Cardiac muscle cell (in vitro differentiated cells and primary cell): Measurements from ENCODE around the gene ZNF136. TPM values are rescaled to one million over a fixed set of nuclear protein-coding genes. Genes with fewer than 3 reads are reported as not detected.
A peak's percentile ranks its signal among the peaks of the same experiment; 100 is the strongest.

Source experiments
- DNase-seq, 2 donors: peaks; one replicate each; pipeline versions ENCODE4 v3.0.0 to v3.0.0-alpha.2; 2010 to 2017; ENCODE audit warnings: low read depth in 1 of 2, low spot score in 1 of 2
- H3K27ac ChIP-seq: fragments of 200-600 bp; sonication (generic); 2 replicates; pipeline ENCODE4 v1.5.1; 2016
- H3K27me3 ChIP-seq: fragments of 200-600 bp; sonication (generic); 2 replicates; pipeline ENCODE4 v1.6.0; 2016; ENCODE audit warnings: control low read depth
- H3K36me3 ChIP-seq: fragments of 200-600 bp; sonication (generic); 2 replicates; pipeline ENCODE4 v1.5.1; 2016; ENCODE audit warnings: control low read depth
- H3K4me1 ChIP-seq: fragments of 200-600 bp; sonication (generic); 2 replicates; pipeline ENCODE4 v1.8.1; 2017; ENCODE audit warnings: low read depth, mild to moderate bottlenecking, mixed run types
- H3K4me3 ChIP-seq: fragments of 200-600 bp; sonication (generic); 2 replicates; pipeline ENCODE4 v1.5.1; 2016; ENCODE audit warnings: mild to moderate bottlenecking
- H3K9me3 ChIP-seq: fragments of 200-600 bp; sonication (generic); 2 replicates; pipeline ENCODE4 v1.5.1; 2017; ENCODE audit warnings: low read depth, mild to moderate bottlenecking, control low read depth
- polyA plus RNA-seq: library from polyadenylated mRNA; unstranded; fragments of >200 nt; fragmentation: Nextera tagmentation; extraction: Ambion mirVana; gene quantifications from 2 replicates; pipeline ENCODE4 v1.2.1, GENCODE V29; 2016
- total RNA-seq: library from RNA; depleted of rRNA; stranded (reverse); fragments of >200 nt; gene quantifications from 2 replicates; pipeline ENCODE4 v1.2.3, GENCODE V29; 2016
- TF ChIP-seq, protein P1 (sequence below): IDR thresholded peaks from 2 replicates; pipeline ENCODE4 v1.5.1; 2012; ENCODE audit warnings: low read depth, mild to moderate bottlenecking, low read length

Gene ZNF136
- total and polyA plus RNA-seq, 2 experiments from 2014 or later = 3.9 to 22.5 TPM

DNA sequence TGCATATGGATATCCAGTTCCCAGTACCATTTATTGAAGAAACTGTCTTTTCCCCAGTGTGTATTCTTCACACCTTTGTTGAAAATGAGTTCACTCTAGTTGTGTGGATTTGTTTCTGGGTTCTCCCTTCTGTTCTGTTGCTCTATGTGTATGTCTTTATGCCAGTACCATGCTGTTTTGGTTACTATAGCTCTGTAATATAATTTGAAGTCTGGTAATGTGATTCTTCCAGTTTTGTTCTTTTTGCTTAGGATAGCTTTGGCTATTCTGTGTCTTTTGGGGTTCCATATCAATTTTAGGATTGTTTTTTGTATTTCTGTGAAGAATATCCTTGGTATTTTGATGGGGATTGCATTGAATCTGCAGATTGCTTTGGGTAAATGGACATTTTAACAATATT lies 35.2 kb downstream of the ZNF136 start:
- Histone ChIP-seq H3K27ac (no peak overlapping the region), H3K36me3 (no peaks in the 10 kb centered on the region), H3K9me3 (no peaks in the 10 kb centered on the region), H3K4me3 (no peak overlapping the region), H3K4me1 (no peaks in the 10 kb centered on the region), H3K27me3 (no peaks in the 10 kb centered on the region)
- no peak for DNase-seq
- TF ChIP-seq, protein P1, sequence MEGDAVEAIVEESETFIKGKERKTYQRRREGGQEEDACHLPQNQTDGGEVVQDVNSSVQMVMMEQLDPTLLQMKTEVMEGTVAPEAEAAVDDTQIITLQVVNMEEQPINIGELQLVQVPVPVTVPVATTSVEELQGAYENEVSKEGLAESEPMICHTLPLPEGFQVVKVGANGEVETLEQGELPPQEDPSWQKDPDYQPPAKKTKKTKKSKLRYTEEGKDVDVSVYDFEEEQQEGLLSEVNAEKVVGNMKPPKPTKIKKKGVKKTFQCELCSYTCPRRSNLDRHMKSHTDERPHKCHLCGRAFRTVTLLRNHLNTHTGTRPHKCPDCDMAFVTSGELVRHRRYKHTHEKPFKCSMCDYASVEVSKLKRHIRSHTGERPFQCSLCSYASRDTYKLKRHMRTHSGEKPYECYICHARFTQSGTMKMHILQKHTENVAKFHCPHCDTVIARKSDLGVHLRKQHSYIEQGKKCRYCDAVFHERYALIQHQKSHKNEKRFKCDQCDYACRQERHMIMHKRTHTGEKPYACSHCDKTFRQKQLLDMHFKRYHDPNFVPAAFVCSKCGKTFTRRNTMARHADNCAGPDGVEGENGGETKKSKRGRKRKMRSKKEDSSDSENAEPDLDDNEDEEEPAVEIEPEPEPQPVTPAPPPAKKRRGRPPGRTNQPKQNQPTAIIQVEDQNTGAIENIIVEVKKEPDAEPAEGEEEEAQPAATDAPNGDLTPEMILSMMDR = no peak

DNA sequence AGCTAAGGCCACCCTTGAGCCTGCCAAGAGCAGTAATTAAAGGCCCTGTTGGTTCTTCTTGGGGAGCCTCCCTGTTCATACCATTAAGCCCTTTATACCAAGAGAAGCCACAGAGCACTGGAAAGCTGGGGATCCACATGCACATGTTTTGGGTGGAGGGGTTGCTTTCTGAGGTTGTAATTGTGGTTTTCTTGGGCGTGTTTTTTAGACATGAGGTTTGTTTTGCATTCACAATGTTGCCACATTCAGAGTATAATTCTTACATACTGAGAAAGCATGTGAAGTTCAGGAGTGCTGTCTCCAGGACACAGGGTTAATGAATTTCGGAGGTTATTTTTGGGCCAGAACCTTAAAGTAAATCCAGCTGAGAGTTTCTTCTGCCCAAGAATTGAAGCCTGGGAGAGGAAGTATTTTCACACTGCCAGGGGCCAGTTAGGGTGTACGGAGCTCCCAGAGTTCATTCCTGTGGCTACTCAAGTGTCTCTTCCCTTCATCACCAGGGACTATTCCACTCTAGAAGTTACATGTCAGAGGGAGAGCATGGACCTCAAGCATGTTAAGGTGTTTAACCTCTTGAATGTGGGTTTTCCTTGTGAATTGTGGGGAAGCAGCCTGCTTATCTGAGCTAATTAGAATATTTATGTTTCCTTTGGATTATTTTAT lies 37.0 kb downstream of the ZNF136 start:
- Histone ChIP-seq H3K4me3 (no peak overlapping the region), H3K27ac (no peak overlapping the region), H3K9me3 (no peaks in the 10 kb centered on the region), H3K4me1 (no peaks in the 10 kb centered on the region), H3K36me3 (no peaks in the 10 kb centered on the region), H3K27me3 (no peaks in the 10 kb centered on the region)
- TF ChIP-seq, protein P1 = no peak
- no peak for DNase-seq

DNA sequence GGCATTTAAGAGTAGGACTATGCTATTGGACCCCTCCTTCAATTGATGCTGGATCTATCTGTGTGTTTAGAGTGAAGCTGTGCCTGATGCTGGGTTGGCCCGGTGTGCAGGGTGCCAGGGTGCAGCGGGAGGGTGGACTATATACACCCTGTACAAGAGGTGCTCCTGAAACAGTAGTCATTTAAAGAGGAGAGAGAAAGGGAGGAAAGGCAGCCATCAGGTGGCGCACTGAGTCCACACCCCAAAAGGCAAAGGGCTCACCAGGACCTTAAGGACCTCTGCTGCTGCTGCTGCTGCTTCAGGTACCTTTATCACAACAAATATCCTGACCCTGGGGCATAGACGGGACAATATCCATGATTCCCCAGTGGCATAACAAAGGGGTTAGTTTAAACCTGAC lies 39.4 kb downstream of the ZNF136 start:
- Histone ChIP-seq H3K9me3 (peaks cover 3% of the 10 kb centered on the region), H3K27ac (no peak overlapping the region), H3K4me1 (no peaks in the 10 kb centered on the region), H3K36me3 (no peaks in the 10 kb centered on the region), H3K4me3 (no peak overlapping the region), H3K27me3 (no peaks in the 10 kb centered on the region)
- TF ChIP-seq, protein P1 = peak; percentile 20
- DNase-seq = peak; percentile 10 to 40

DNA sequence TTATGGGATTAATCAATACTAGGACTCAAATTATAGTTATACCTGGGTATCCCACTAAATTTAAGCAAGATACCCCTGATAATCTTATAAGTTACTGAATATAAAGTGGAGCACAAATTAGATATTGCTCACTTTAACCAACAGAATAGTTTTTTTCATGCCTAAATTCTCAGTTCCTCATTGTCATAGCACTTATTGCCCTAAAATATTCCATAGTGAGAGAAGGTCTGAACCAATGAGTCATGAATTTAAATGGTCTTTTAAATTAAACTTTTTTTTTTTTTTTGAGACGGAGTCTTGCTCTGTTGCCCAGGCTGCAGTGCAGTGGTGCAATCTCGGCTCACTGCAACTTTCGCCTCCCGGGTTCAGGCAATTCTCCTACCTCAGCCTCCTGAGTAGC lies 42.4 kb downstream of the ZNF136 start:
- Histone ChIP-seq H3K9me3 (peaks cover 4% of the 10 kb centered on the region), H3K27ac (no peak overlapping the region), H3K4me1 (no peaks in the 10 kb centered on the region), H3K36me3 (no peaks in the 10 kb centered on the region), H3K27me3 (no peaks in the 10 kb centered on the region), H3K4me3 (no peak overlapping the region)
- DNase-seq = no peak
- TF ChIP-seq, protein P1 = no peak

DNA sequence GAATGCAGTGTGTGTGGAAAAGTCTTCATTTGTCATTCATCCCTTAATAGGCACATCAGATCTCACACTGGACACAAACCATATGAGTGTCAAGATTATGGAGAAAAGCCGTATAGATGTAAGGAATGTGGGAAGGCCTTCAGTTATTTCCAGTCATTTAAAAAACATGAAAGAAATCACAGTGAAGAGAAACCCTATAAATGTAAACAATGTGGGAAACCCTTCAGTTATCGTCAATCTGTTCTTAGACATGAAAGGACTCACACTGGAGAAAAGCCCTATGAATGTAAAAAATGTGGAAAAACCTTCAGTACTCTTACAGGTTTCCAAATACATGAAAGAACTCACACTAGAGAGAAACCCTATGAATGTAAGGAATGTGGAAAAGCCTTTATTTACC lies 45.3 kb downstream of the ZNF136 start:
- no peaks in the 10 kb centered on the region for H3K36me3 ChIP-seq

More for the DNA sequence above, 45.3 kb downstream of the ZNF136 start:
- H3K4me1 ChIP-seq = no peaks in the 10 kb centered on the region
- TF ChIP-seq, protein P1 = no peak
- no peak for DNase-seq
- H3K27ac ChIP-seq = no peak overlapping the region
- peaks cover 4% of the 10 kb centered on the region for H3K9me3 ChIP-seq
- H3K4me3 ChIP-seq = no peak overlapping the region
- H3K27me3 ChIP-seq = no peaks in the 10 kb centered on the region
